Muscle of leg (tissue), 11 donors: ENCODE data around the gene SNRPA. TPM values are rescaled to one million over a fixed set of nuclear protein-coding genes. Genes with fewer than 3 reads are reported as not detected.

Experiments used
- DNase-seq: peaks from one replicate; pipeline ENCODE4 v3.0.0; 2013
- H3K27ac ChIP-seq: one replicate; pipeline ENCODE4 v1.5.1; 2013; ENCODE audit warnings: mild to moderate bottlenecking, low read length, control low read depth
- H3K27me3 ChIP-seq: one replicate; pipeline ENCODE4 v1.6.1; 2013; ENCODE audit warnings: low read length; ENCODE audit not compliant: control insufficient read depth, insufficient read depth
- H3K36me3 ChIP-seq: one replicate; pipeline ENCODE4 v1.6.1; 2013; ENCODE audit warnings: low read length; ENCODE audit not compliant: control insufficient read depth, insufficient read depth
- H3K4me1 ChIP-seq: one replicate; pipeline ENCODE4 v1.6.1; 2013; ENCODE audit warnings: low read length; ENCODE audit not compliant: control insufficient read depth, insufficient read depth
- H3K4me3 ChIP-seq: one replicate; pipeline ENCODE4 v1.5.1; 2013; ENCODE audit warnings: low read length, control low read depth
- H3K9me3 ChIP-seq: replicated peaks from 2 replicates; pipeline ENCODE4 v1.6.1; 2013; ENCODE audit warnings: low read depth, low read length; ENCODE audit not compliant: control insufficient read depth
- WGBS: methylation state at CpG from one replicate; pipeline ENCODE4 v1.1.5; 2013; ENCODE audit warnings: missing lambda C conversion rate; ENCODE audit not compliant: insufficient coverage; 5-methylcytosine and 5-hydroxymethylcytosine counted together
- polyA plus RNA-seq, 8 donors: library from polyadenylated mRNA; unstranded; fragments of 120-200 nt; gene quantifications; one replicate each; pipeline versions ENCODE4 v1.2.1 to v1.2.3, GENCODE V29; 2013; ENCODE audit warnings: inconsistent platforms in 1 of 8, low replicate concordance in 1 of 8; ENCODE audit not compliant: insufficient read length in 8 of 8, insufficient read depth in 1 of 8
- total RNA-seq: library from RNA; stranded (reverse); fragments of 120-200 nt; gene quantifications from one replicate; pipeline ENCODE4 v1.2.4, GENCODE V29; 2013

Gene SNRPA
- total and polyA plus RNA-seq, 9 donors, result 27.0 to 88.4 (median 73.2) TPM

DNA sequence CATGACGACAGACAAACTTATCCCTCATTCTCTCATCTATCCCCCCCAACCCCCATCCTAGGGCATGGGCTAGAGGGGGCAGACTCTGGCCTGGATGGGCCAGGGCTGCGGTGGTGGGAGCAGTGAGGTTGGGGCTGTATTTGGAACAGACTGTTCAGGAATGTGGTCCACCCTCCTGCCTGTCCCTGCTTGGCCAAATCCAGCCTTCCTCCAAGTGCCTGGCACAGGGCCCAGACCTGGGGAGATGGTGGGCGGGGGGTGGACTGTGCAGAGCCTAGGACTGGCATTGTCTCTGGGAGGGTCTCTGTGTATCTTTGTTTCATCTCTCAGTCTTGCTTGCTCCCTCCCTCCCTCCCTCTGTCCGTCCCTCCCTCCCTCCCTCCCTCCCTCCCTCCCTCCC lies 62.2 kb downstream of the SNRPA start:
- Histone ChIP-seq H3K4me1 (peaks cover 27% of the 10 kb centered on the region), H3K4me3 (no peak overlapping the region), H3K36me3 (peaks cover 14% of the 10 kb centered on the region), H3K27ac (no peak overlapping the region), H3K27me3 (peaks cover 16% of the 10 kb centered on the region), H3K9me3 (no peaks in the 10 kb centered on the region)
- no CpG with 5 or more reads among the region's 4 CpGs for WGBS
- DNase-seq, result peak; percentile 22

Other genes starting within 250 kb of the SNRPA start
- gene SHKBP1, start 174.3 kb upstream of the SNRPA start, total RNA-seq, result 8.2 TPM
- gene SHKBP1, start 174.3 kb upstream of the SNRPA start, polyA plus RNA-seq, result 10 to 100 TPM; 18.6 to 29.8 (median 21.6) TPM
- gene LTBP4, start 149.8 kb upstream of the SNRPA start, total RNA-seq, result 69.6 TPM
- 100 to 1,000 TPM; 209 to 383 (median 313) TPM for gene LTBP4, start 149.8 kb upstream of the SNRPA start, polyA plus RNA-seq
- 14.6 TPM for gene NUMBL, start 60.6 kb upstream of the SNRPA start, total RNA-seq
- 10 to 100 TPM; 26.7 to 39.5 (median 33.5) TPM for gene NUMBL, start 60.6 kb upstream of the SNRPA start, polyA plus RNA-seq
- gene COQ8B, start 34.3 kb upstream of the SNRPA start, total RNA-seq, result 18.2 TPM
- 10 to 100 TPM; 19.4 to 26.5 (median 23.6) TPM for gene COQ8B, start 34.3 kb upstream of the SNRPA start, polyA plus RNA-seq
- 8.2 TPM for gene ITPKC, start 34.1 kb upstream of the SNRPA start, total RNA-seq
- gene ITPKC, start 34.1 kb upstream of the SNRPA start, polyA plus RNA-seq, result 10 to 100 TPM in 7 of 8 donors, 1 to 10 TPM in 1; 8.2 to 13.0 (median 11.5) TPM
- gene ACTMAP, start 726 bp upstream of the SNRPA start, total RNA-seq, result 1.2 TPM
- 10 to 100 TPM in 6 of 8 donors, 1 to 10 TPM in 2; 7.8 to 13.0 (median 11.2) TPM for gene ACTMAP, start 726 bp upstream of the SNRPA start, polyA plus RNA-seq
- gene MIA, start 24.3 kb downstream of the SNRPA start, total RNA-seq, result 3.3 TPM
- 1 to 10 TPM in 6 of 8 donors, under 1 TPM in 1, not detected in 1; 0.67 to 5.9 (median 2.9) TPM for gene MIA, start 24.3 kb downstream of the SNRPA start, polyA plus RNA-seq
- gene RAB4B, start 27.0 kb downstream of the SNRPA start, total RNA-seq, result 6.0 TPM
- gene RAB4B, start 27.0 kb downstream of the SNRPA start, polyA plus RNA-seq, result 10 to 100 TPM in 3 of 8 donors, 1 to 10 TPM in 5; 7.2 to 11.0 (median 9.6) TPM
- 52.0 TPM for gene EGLN2, start 48.0 kb downstream of the SNRPA start, total RNA-seq
- gene EGLN2, start 48.0 kb downstream of the SNRPA start, polyA plus RNA-seq, result 10 to 100 TPM; 46.8 to 58.7 (median 52.4) TPM
- gene CYP2A6, start 99.2 kb downstream of the SNRPA start, total RNA-seq, result not detected
- gene CYP2A6, start 99.2 kb downstream of the SNRPA start, polyA plus RNA-seq, result under 1 TPM in 1 of 8 donors, not detected in 7; 0.12 TPM
- not detected for gene CYP2A7, start 131.0 kb downstream of the SNRPA start, total RNA-seq
- gene CYP2A7, start 131.0 kb downstream of the SNRPA start, polyA plus RNA-seq, result under 1 TPM in 2 of 8 donors, not detected in 6; 0.05 to 0.19 TPM
- gene CYP2B6, start 240.1 kb downstream of the SNRPA start, total RNA-seq, result not detected
- under 1 TPM in 2 of 8 donors, not detected in 6; 0.31 to 0.33 TPM for gene CYP2B6, start 240.1 kb downstream of the SNRPA start, polyA plus RNA-seq